Progenitor cell of endocrine pancreas (in vitro differentiated cells): ENCODE results near the gene S100A16. TPM values are rescaled to one million over a fixed set of nuclear protein-coding genes. Genes with fewer than 3 reads are reported as not detected.

Source experiments
- DNase-seq: peaks from one replicate; pipeline ENCODE4 v3.0.0; 2021; ENCODE audit warnings: low spot score; ENCODE audit not compliant: unreplicated experiment
- H3K27ac Mint-ChIP-seq: 2 replicates; pipeline ENCODE4 v1.8.0; 2021; ENCODE audit warnings: mild to moderate bottlenecking, moderate library complexity, mixed read lengths
- H3K27me3 Mint-ChIP-seq: 2 replicates; pipeline ENCODE4 v1.8.0; 2021; ENCODE audit warnings: mixed read lengths
- H3K36me3 Mint-ChIP-seq: 2 replicates; pipeline ENCODE4 v1.8.0; 2022; ENCODE audit warnings: mixed read lengths; ENCODE audit not compliant: insufficient read depth
- H3K4me1 Mint-ChIP-seq: 2 replicates; pipeline ENCODE4 v1.8.0; 2021; ENCODE audit warnings: low read depth, mixed read lengths
- H3K4me3 Mint-ChIP-seq: 2 replicates; pipeline ENCODE4 v1.8.0; 2021; ENCODE audit warnings: low read depth, mild to moderate bottlenecking, moderate library complexity, mixed read lengths
- H3K9me3 Mint-ChIP-seq: 2 replicates; pipeline ENCODE4 v1.8.0; 2021; ENCODE audit warnings: low read depth, mixed read lengths
- long read RNA-seq: library from polyadenylated mRNA; unstranded; transcript quantifications from one replicate; pipeline ENCODE4 v2.0.0, GENCODE V29; 2020
- total RNA-seq: library from RNA; stranded (reverse); gene quantifications from 2 replicates; pipeline ENCODE4 v1.2.1, GENCODE V29; 2021
- TF ChIP-seq, protein P1 (sequence below): fragments of 200-600 bp; sonication (generic); IDR thresholded peaks from one replicate; pipeline ENCODE4 v1.5.0; 2021; ENCODE audit warnings: antibody characterized with exemption, mild to moderate bottlenecking; ENCODE audit not compliant: unreplicated experiment

S100A16 gene, protein sequence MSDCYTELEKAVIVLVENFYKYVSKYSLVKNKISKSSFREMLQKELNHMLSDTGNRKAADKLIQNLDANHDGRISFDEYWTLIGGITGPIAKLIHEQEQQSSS
- total RNA-seq, result 46.8 and 50.2 TPM in 2 replicates
- long read RNA-seq, transcript S100A16-204 (3 exons, 1,118 nt), result major isoform, 24 of 25 reads
- long read RNA-seq, partial matches to known transcripts, result 1 of 25 reads
- long read RNA-seq, other reads (novel, unspliced or antisense), result 0 of 25 reads

DNA sequence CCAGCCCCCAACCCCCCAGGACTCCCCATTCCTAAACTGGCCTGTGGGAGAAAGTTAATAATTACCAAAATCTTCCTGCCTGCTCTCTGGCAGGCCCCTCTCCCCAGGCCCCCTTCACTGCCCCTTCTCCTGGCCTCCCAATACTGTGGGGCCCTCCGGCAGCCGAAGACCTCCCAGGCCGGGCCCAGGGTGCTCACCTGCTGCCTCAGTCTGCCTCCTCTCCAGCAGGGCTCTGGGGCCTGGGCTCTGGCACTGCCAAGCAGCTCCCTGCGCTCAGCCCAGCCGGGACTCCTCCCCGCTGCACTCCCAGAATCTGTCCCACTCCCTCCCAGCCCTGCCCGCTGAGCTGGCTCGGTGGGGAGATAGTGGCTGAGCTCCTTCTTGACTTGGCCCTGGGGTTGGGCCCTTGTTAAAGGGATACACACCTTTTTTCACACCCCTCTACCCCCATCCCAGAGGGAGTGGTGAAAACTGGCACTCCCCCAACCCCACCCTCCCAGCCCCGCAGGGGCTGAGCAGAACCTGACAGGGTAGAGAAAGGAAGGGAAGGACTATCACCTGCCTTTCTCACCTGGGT lies at the start of gene S100A16:
Gene S100A16 (minus strand): TSS at position 383 of the 577 bp plus-strand sequence. CDS start 4,986 bp downstream, outside the sequence.
- H3K27ac Mint-ChIP-seq, result peak within 1 kb of the TSS; percentile 92
- no peaks in the 10 kb centered on the region for H3K9me3 Mint-ChIP-seq
- H3K4me3 Mint-ChIP-seq, result peak within 1 kb of the TSS; percentile 84
- H3K27me3 Mint-ChIP-seq, result no peaks in the 10 kb centered on the region
- TF ChIP-seq, protein P1, sequence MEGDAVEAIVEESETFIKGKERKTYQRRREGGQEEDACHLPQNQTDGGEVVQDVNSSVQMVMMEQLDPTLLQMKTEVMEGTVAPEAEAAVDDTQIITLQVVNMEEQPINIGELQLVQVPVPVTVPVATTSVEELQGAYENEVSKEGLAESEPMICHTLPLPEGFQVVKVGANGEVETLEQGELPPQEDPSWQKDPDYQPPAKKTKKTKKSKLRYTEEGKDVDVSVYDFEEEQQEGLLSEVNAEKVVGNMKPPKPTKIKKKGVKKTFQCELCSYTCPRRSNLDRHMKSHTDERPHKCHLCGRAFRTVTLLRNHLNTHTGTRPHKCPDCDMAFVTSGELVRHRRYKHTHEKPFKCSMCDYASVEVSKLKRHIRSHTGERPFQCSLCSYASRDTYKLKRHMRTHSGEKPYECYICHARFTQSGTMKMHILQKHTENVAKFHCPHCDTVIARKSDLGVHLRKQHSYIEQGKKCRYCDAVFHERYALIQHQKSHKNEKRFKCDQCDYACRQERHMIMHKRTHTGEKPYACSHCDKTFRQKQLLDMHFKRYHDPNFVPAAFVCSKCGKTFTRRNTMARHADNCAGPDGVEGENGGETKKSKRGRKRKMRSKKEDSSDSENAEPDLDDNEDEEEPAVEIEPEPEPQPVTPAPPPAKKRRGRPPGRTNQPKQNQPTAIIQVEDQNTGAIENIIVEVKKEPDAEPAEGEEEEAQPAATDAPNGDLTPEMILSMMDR, result no peak
- H3K36me3 Mint-ChIP-seq, result peaks cover 2% of the 10 kb centered on the region
- peak; percentile 43 for DNase-seq
- peaks cover 41% of the 10 kb centered on the region for H3K4me1 Mint-ChIP-seq

DNA sequence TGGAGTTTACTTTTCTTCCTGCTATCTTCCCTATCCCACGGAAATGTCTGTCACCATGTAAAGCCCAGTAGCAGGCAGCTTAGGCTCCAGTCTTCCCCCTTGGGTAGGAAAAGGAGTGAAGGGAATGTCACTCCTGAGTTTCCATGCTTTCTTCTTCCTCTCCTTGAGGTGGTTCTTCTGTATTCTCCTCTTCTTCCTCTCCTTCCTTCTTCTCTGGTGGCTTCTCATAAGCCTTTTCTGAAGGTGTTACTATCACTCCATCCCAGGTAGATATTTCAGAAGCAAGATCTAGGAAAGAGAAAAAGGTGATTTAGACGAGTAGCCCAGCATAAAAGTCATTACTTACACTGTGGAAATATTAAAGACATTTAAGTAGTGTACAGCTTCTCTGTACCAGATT lies 49.3 kb upstream of the S100A16 start:
- Mint-ChIP-seq H3K4me1 (peaks cover 11% of the 10 kb centered on the region), H3K27me3 (no peaks in the 10 kb centered on the region), H3K4me3 (no peak overlapping the region), H3K27ac (peak overlapping the region; percentile 50), H3K36me3 (peaks cover 34% of the 10 kb centered on the region), H3K9me3 (no peaks in the 10 kb centered on the region)
- TF ChIP-seq, protein P1, result no peak
- no peak for DNase-seq

DNA sequence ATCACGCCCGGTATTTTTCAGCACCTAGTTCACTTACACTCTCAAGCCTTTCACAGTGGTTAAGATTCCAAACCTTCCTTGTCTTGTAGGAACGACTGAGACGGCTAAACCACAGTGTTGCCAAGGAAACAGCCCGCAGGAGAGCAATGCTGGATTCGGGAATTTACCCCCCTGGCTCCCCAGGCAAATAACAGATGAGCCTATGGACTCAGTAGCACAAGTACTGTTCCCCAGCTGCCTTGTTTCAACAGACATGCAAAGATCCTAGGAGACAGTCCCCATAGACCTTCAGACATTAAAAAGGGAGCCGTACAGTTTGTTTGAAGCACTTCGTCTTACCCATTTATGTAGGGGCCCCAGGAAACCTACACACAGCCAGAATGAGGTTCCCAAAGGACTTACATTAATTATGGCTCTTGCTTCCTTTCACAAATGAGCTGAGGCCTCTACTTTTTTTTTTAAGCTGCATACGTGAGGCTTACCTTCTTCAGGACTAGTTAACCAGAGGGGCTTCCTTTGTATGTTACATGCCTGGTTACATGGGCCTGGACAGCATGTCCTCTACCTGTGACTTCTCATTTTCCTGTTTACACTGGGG lies 48.3 kb upstream of the S100A16 start:
- Mint-ChIP-seq H3K4me1 (peaks cover 11% of the 10 kb centered on the region), H3K9me3 (no peaks in the 10 kb centered on the region), H3K36me3 (peaks cover 29% of the 10 kb centered on the region), H3K4me3 (peak overlapping the region; percentile 40), H3K27me3 (no peaks in the 10 kb centered on the region), H3K27ac (peak overlapping the region; percentile 93)
- no peak for DNase-seq
- TF ChIP-seq, protein P1, result no peak

DNA sequence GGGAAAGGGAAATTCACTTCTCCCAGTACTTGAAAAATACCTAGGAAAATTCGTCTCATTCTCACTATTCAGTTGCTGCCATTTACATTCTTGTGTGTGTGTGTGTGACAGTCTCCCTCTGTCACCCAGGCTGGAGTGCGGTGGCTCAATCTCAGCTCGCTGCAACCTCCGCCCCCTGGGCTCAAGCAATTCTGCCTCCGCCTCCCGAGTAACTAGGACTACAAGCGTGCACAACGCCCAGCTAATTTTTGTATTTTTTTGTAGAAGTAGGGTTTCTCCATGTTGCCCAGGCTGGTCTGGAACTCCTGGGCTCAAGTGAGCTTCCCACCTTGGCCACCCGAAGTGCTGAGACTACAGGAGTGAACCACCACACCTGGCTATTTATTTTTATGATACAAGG lies 46.7 kb upstream of the S100A16 start:
- Mint-ChIP-seq H3K36me3 (peaks cover 19% of the 10 kb centered on the region), H3K4me3 (peak overlapping the region; percentile 95), H3K27ac (peak overlapping the region; percentile 96), H3K27me3 (no peaks in the 10 kb centered on the region), H3K4me1 (peaks cover 14% of the 10 kb centered on the region), H3K9me3 (no peaks in the 10 kb centered on the region)
- TF ChIP-seq, protein P1, result no peak
- no peak for DNase-seq

DNA sequence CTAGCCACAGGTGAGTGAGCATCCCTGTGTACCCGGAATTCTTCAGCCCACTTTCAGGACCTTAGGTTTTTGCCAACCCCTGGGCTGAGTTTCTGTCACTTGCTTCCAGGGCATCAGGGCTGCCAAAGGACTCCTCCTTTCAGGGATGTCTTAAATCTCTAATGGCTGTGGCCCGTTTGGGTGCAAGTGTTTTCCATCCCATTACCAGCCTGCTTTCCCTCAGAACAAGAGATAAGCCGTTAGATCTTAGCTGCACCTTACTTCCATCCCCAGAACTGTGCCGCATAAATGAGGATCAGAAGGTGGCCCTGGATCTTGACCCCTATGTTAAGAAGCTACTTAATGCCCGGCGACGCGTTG lies 46.2 kb upstream of the S100A16 start:
- Mint-ChIP-seq H3K27ac (peak overlapping the region; percentile 96), H3K36me3 (peaks cover 18% of the 10 kb centered on the region), H3K27me3 (no peaks in the 10 kb centered on the region), H3K4me1 (peaks cover 18% of the 10 kb centered on the region), H3K9me3 (no peaks in the 10 kb centered on the region), H3K4me3 (peak overlapping the region; percentile 95)
- TF ChIP-seq, protein P1, result no peak
- no peak for DNase-seq
